ENCODE data around the gene FBLL1. TPM values are rescaled to one million over a fixed set of nuclear protein-coding genes. Genes with fewer than 3 reads are reported as not detected.

The FBLL1 gene
- total RNA-seq = not detected

DNA sequence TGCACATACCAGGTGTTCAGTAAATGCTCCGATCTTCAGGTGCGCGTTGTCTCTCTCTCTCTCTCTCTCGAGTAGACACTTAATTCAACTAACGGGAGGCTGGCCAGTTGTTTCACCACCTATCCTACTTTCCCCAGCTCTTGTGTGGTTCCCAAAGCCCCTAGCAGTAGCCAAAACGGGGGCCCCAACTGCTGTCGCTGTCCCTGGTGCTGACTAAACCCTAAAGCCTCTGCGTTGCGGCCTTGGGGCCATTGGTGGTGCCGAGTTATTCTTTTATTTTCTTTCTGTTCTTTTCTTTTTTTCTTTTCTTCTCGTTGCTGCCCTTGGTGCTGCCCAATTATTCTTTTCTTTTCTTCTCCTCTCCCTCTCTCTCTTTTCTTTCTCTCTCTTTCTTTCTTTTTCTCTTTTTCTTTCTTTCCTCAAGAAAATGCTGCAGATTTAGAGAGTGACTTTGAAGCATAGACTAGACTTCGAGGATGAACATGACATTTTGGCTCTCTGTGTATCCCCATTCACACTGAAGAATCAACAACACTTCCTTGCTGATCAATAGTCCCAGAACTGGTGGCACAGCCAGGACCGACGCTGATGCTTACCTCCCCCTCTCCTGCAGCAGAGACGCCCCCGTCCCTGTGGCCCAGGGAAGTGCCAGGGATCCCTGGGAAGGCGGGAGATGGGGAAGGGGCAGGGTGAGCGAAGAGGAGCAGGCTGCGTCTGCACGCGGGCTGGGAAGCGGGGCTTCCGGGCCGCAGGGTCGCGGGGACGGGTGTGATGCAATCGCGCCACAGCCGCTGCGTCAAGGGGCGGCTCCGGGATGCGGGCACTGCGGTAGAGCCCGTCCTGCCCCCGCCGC is at the start of gene FBLL1:
FBLL1 (plus strand) TSS at position 785 of the 853 bp plus-strand sequence. CDS start 200 bp downstream, outside the sequence.
- no peak for TF ChIP-seq CTCF (IDR thresholded peaks at IDR 0.05; ENCODE audit: low read depth)

DNA sequence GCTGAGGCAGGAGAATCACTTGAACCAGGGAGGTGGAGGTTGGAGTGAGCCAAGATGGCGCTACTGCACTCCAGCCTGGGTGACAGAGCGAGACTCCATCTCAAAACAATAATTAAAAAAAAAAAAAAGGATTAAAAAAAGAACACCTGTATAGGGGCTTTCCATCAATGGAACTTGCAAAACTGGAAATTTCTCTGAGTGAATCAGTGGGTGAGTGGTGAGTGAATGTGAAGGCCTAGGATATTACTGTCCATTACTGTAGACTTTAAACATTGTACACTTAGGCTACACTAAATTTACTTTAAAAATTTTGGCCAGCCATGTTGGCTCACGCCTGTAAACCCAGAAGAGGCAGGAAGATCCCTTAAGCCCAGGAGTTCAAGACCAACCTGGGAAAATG is 48.5 kb upstream of the FBLL1 start:
- TF ChIP-seq CTCF (IDR thresholded peaks at IDR 0.05; ENCODE audit: low read depth) = no peak

DNA sequence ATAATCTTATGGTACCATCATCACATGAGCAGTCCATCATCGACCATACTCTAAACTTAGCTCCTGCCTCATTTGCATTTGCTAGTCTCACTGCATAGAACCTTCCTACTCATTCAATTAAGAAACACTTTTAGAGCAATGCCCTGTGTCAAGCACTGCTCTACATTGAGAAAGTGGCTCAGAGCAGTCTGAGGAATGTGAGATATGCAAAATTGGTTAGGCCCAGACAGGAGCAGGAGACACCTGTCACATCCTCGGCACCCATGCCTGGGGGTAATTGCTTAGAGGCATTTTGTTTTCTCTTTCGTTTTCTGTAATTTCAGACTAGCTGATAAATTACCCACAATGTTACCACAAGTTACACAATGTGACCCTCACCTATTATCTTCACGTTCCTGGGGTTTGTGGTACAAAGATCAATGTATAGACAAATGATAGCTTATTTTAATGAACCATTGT is 47.7 kb upstream of the FBLL1 start:
- no peak for TF ChIP-seq CTCF (IDR thresholded peaks at IDR 0.05; ENCODE audit: low read depth)

- no peak for TF ChIP-seq CTCF (IDR thresholded peaks at IDR 0.05; ENCODE audit: low read depth)
Measured at GRCh38 chr5:168482361-168482760, 46.7 kb upstream of the FBLL1 start.

DNA sequence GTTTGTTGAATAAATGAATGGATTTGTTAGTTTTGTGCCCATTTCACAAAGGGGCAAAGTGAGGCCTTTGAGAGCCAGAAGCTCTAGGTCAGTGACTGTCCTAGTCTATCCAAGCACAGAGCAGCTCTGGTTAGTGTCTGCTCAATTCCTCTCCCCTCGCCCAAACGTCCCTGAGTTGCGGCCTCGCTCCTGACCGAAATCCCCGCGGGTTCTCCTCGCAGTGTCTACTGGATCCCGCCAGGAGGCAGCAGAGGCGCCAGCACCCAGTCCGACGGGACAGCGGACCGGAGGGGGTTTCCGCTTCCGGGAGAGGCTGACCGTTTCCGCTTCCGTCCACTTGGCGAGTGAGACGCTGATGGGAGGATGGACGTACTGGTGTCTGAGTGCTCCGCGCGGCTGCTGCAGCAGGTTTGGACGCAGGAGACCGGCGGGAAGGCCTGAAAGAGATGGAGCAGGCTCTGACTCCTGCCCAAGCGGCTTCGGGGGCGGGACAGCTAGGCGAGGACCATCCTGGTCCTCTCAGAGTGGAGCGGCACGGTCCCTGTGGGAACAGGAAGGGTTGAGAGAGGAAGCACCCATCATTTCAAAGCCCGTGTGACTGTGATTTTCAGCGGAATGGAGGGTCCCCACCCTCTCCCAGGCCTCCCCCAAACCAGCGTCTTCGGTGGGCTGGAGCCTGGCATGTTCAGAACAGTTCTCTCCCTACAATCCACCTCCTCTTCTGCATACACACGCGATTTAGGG is 42.8 kb upstream of the FBLL1 start, which contains the start of gene RARS1:
RARS1 (plus strand) TSS at position 336 of the 744 bp plus-strand sequence; CDS start at position 364, 28 bp downstream.
- no peak for TF ChIP-seq CTCF (IDR thresholded peaks at IDR 0.05; ENCODE audit: low read depth)

DNA sequence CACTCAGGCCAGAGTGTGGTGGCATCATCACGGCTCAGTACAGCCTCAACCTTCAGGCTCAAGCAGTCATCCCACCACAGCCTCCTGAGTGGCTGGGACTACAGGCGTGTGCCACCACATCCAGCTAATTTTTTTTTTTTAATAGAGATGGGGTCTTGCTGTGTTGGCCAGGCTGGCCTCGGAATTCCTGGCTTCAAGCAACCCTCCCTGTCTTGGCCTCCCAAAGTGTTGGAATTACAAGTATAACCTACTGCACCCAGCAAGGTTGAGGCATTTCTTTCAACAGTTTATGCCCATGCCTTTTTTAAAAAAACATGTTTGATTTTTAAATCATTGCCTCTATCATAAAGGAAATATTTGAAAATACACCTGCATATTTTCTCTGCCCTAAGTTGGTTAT is 40.0 kb upstream of the FBLL1 start:
- TF ChIP-seq CTCF (IDR thresholded peaks at IDR 0.05; ENCODE audit: low read depth) = no peak

- TF ChIP-seq CTCF (IDR thresholded peaks at IDR 0.05; ENCODE audit: low read depth) = no peak
Measured at GRCh38 chr5:168494057-168494555, 35.0 kb upstream of the FBLL1 start.

All from subcutaneous adipose tissue (tissue), 4 donors.